Measurements from ENCODE around the gene POMGNT1.

- TF ChIP-seq POLR2A (IDR thresholded peaks at IDR 0.05) (no peak), CTCF (IDR thresholded peaks at IDR 0.05) (no peak)
Measured at GRCh38 chr1:46246548-46247435, 48.6 kb upstream of the POMGNT1 start.
